ENCODE data around the gene NEGR1.

The NEGR1 gene

DNA sequence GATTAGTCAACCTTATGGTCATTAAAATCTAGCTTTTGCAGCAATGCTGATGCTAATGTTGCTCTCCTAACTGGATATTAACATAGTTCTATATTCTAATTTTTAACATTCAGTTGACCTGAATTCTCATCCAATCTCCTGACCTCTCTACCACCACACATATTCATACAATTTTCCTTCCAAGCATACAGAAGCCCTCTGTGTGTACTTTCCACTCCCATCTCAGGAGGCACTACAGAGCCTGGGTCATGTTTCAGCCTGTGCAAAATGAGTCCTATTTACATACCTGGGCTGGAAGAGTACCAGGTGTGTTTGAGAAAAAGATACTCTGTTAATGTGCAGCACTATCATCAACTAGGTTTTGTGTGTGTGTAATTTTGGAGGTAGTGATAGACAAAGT is 486.3 kb downstream of the NEGR1 start:
- DNase-seq: no peak
- Histone ChIP-seq H3K36me3 (no peaks in the 10 kb centered on the region), H3K27ac (no peak overlapping the region), H3K27me3 (ENCODE audit: insufficient read depth, low read depth, severe bottlenecking) (no peaks in the 10 kb centered on the region), H3K9me3 (ENCODE audit: severe bottlenecking) (no peaks in the 10 kb centered on the region), H3K4me3 (ENCODE audit: low read depth, low read length) (no peak overlapping the region)
- TF ChIP-seq, protein P1, sequence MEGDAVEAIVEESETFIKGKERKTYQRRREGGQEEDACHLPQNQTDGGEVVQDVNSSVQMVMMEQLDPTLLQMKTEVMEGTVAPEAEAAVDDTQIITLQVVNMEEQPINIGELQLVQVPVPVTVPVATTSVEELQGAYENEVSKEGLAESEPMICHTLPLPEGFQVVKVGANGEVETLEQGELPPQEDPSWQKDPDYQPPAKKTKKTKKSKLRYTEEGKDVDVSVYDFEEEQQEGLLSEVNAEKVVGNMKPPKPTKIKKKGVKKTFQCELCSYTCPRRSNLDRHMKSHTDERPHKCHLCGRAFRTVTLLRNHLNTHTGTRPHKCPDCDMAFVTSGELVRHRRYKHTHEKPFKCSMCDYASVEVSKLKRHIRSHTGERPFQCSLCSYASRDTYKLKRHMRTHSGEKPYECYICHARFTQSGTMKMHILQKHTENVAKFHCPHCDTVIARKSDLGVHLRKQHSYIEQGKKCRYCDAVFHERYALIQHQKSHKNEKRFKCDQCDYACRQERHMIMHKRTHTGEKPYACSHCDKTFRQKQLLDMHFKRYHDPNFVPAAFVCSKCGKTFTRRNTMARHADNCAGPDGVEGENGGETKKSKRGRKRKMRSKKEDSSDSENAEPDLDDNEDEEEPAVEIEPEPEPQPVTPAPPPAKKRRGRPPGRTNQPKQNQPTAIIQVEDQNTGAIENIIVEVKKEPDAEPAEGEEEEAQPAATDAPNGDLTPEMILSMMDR (IDR thresholded peaks at IDR 0.05; ENCODE audit: low read depth, low read length): no peak

DNA sequence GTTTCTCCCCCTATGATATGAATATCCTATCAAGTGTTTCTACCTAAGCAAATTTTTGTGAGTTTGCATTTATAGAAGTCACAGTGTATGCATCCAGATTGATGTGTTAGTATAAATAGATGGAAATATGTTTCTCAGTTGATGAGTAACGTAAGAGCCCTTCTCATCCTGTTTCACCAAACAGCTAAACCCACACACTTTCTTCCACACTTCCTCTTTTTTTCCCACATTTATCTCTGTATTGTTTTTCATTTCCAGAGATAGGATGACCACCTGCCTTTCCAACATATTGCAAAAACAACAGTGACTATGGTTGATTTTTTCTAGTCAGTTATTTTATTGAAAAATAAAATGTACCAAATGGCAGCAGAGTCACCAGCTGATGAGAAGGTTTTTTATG is 490.1 kb downstream of the NEGR1 start:
- H3K9me3 ChIP-seq (ENCODE audit: severe bottlenecking): no peaks in the 10 kb centered on the region
- TF ChIP-seq, protein P1 (IDR thresholded peaks at IDR 0.05; ENCODE audit: low read depth, low read length): no peak
- no peak overlapping the region for H3K27ac ChIP-seq
- no peak for DNase-seq
- no peak overlapping the region for H3K4me3 ChIP-seq (ENCODE audit: low read depth, low read length)
- H3K36me3 ChIP-seq: no peaks in the 10 kb centered on the region
- no peaks in the 10 kb centered on the region for H3K27me3 ChIP-seq (ENCODE audit: insufficient read depth, low read depth, severe bottlenecking)

DNA sequence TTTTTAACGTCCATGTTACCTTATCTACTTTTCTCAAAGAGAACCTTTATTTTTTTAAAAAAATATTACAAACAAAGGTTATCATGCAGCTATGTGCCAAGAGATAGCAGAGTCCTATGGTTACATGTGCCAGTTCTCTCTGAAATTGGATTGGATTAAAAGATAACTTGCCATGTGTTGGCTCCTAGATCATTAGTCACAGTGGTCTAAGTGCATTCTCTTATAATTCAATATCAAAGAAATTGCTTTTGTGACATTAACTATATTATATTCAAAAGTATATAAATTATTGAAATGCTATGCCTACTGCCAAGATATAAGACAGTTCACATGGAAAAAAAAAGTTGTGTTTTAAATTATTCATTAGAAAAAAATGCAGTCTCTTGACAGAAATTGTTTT is 494.2 kb downstream of the NEGR1 start:
- no peaks in the 10 kb centered on the region for H3K36me3 ChIP-seq
- no peak overlapping the region for H3K27ac ChIP-seq
- H3K9me3 ChIP-seq (ENCODE audit: severe bottlenecking): no peaks in the 10 kb centered on the region
- H3K27me3 ChIP-seq (ENCODE audit: insufficient read depth, low read depth, severe bottlenecking): no peaks in the 10 kb centered on the region
- TF ChIP-seq, protein P1 (IDR thresholded peaks at IDR 0.05; ENCODE audit: low read depth, low read length): no peak
- H3K4me3 ChIP-seq (ENCODE audit: low read depth, low read length): no peak overlapping the region
- DNase-seq: no peak

DNA sequence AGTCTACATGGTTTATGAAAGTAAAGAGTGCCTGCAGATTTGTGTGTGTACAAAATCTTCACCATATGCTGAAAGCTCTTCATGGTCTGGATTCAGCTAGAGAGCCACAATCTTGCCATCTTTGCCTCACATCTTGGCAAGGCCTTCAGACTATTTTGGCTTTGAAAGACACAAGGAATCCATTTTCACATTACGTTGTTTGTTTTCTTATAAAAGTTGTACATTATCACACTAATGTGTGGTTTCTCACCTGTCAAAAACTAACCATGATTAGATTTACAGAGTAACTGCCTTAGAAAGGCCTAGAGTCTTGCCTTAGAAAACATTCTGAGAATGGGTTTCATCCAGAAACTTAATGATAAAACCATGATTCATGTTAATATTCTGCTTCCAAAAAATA is 494.6 kb downstream of the NEGR1 start:
- Histone ChIP-seq H3K27me3 (ENCODE audit: insufficient read depth, low read depth, severe bottlenecking) (no peaks in the 10 kb centered on the region), H3K27ac (no peak overlapping the region), H3K9me3 (ENCODE audit: severe bottlenecking) (no peaks in the 10 kb centered on the region)

DNA sequence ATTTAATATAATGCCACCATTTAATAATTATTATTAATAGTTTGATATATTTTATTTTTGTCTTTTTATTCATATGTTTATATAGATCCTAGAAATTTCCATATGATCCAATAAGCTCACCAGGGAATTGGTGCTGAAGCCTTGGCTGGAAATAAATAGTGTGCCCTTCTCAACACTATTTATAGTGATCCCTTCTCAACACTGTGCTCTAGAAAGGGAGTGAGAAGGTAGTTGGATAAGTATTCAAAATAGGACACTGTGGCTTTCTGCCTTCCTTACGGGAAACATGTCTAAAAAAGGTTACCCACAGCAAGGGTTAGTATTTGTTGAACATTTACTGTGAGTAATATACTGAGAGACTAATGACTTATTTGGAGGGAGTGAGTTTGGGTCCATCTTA is 496.1 kb downstream of the NEGR1 start:
- no peak for DNase-seq
- Histone ChIP-seq H3K4me3 (ENCODE audit: low read depth, low read length) (no peak overlapping the region), H3K9me3 (ENCODE audit: severe bottlenecking) (no peaks in the 10 kb centered on the region), H3K27me3 (ENCODE audit: insufficient read depth, low read depth, severe bottlenecking) (no peaks in the 10 kb centered on the region), H3K27ac (no peak overlapping the region), H3K36me3 (no peaks in the 10 kb centered on the region)
- TF ChIP-seq, protein P1 (IDR thresholded peaks at IDR 0.05; ENCODE audit: low read depth, low read length): no peak

More for the DNA sequence above, 494.6 kb downstream of the NEGR1 start:
- Histone ChIP-seq H3K4me3 (ENCODE audit: low read depth, low read length) (no peak overlapping the region), H3K36me3 (no peaks in the 10 kb centered on the region)
- TF ChIP-seq, protein P1 (IDR thresholded peaks at IDR 0.05; ENCODE audit: low read depth, low read length): no peak
- DNase-seq: no peak

DNA sequence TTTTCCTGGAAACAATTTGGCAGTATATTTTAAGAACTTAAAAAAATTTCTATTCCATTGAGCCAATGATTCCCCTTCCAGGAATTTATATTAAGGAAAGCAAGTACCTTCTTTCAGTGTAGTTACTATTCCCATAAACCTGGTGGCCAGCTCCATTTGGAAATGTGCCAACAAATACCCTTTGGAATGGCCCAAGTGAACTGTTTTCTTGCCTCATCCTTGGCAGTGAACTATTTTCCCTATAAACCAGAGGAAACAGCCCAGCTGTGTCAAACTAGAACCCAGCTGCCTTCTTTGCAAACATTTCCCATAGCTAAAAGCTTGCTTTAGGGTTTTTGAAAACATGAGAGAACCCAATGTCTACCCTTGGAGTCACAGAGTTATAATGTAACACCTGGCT is 496.9 kb downstream of the NEGR1 start:
- Histone ChIP-seq H3K9me3 (ENCODE audit: severe bottlenecking) (no peaks in the 10 kb centered on the region), H3K27me3 (ENCODE audit: insufficient read depth, low read depth, severe bottlenecking) (no peaks in the 10 kb centered on the region), H3K4me3 (ENCODE audit: low read depth, low read length) (no peak overlapping the region), H3K27ac (no peak overlapping the region), H3K36me3 (no peaks in the 10 kb centered on the region)
- no peak for DNase-seq
- TF ChIP-seq, protein P1 (IDR thresholded peaks at IDR 0.05; ENCODE audit: low read depth, low read length): no peak

All from WERI-Rb-1 (cell line).